ENCODE results near the gene IL17RC. TPM values are rescaled to one million over a fixed set of nuclear protein-coding genes. Genes with fewer than 3 reads are reported as not detected.

IL17RC gene
- total RNA-seq, 1 donor from 2014 or later = 20.1 TPM

DNA sequence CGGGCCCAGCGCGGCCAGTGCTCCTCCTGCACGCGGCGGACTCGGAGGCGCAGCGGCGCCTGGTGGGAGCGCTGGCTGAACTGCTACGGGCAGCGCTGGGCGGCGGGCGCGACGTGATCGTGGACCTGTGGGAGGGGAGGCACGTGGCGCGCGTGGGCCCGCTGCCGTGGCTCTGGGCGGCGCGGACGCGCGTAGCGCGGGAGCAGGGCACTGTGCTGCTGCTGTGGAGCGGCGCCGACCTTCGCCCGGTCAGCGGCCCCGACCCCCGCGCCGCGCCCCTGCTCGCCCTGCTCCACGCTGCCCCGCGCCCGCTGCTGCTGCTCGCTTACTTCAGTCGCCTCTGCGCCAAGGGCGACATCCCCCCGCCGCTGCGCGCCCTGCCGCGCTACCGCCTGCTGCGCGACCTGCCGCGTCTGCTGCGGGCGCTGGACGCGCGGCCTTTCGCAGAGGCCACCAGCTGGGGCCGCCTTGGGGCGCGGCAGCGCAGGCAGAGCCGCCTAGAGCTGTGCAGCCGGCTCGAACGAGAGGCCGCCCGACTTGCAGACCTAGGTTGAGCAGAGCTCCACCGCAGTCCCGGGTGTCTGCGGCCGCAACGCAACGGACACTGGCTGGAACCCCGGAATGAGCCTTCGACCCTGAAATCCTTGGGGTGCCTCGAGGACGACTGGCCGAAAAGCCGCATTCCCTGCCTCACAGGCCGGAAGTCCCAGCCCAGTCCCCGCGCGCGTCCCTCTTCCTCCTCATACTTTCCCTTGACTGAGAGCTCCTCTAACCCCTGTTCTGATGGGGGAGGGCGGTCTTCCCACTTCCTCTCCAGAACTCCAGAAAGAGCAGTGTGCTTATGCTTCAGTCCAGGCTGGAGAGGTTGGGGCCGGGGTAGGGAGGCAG is 1.4 kb upstream of the IL17RC start:
- H2AFZ ChIP-seq (ENCODE audit: low read depth, low read length) = peak overlapping the region; percentile 92
- peaks cover 10% of the 10 kb centered on the region for H3K36me3 Mint-ChIP-seq (ENCODE audit: low read depth, unreplicated experiment)
- peak overlapping the region; percentile 31 for H3K27ac ChIP-seq (ENCODE audit: low read depth, low read length)
- H3K9me3 ChIP-seq (ENCODE audit: insufficient read depth, low read depth, low read length) = no peaks in the 10 kb centered on the region
- DNase-seq (ENCODE audit: low read depth) (peak; percentile 41), FAIRE-seq (no peak)
- peaks cover 9% of the 10 kb centered on the region for H3K9me3 Mint-ChIP-seq (ENCODE audit: unreplicated experiment)
- TF ChIP-seq EZH2 (IDR thresholded peaks at IDR 0.05; ENCODE audit: insufficient read depth, low read length) = peak; percentile 39
- TF ChIP-seq, protein P1, sequence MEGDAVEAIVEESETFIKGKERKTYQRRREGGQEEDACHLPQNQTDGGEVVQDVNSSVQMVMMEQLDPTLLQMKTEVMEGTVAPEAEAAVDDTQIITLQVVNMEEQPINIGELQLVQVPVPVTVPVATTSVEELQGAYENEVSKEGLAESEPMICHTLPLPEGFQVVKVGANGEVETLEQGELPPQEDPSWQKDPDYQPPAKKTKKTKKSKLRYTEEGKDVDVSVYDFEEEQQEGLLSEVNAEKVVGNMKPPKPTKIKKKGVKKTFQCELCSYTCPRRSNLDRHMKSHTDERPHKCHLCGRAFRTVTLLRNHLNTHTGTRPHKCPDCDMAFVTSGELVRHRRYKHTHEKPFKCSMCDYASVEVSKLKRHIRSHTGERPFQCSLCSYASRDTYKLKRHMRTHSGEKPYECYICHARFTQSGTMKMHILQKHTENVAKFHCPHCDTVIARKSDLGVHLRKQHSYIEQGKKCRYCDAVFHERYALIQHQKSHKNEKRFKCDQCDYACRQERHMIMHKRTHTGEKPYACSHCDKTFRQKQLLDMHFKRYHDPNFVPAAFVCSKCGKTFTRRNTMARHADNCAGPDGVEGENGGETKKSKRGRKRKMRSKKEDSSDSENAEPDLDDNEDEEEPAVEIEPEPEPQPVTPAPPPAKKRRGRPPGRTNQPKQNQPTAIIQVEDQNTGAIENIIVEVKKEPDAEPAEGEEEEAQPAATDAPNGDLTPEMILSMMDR (IDR thresholded peaks at IDR 0.05; ENCODE audit: insufficient read depth, low read depth, low read length) = no peak
- H3K36me3 ChIP-seq (ENCODE audit: insufficient read depth, low read length) = no peaks in the 10 kb centered on the region
- H3K27ac Mint-ChIP-seq (ENCODE audit: unreplicated experiment) = peak overlapping the region; percentile 47
- no peaks in the 10 kb centered on the region for H4K20me1 ChIP-seq (ENCODE audit: insufficient read depth, low read length)
- H3K4me3 ChIP-seq (ENCODE audit: insufficient read depth, low read depth, low read length) = peak overlapping the region; percentile 57
- H3K27me3 Mint-ChIP-seq (ENCODE audit: low read depth, unreplicated experiment) = no peaks in the 10 kb centered on the region
- peaks cover 5% of the 10 kb centered on the region for H3K4me1 Mint-ChIP-seq (ENCODE audit: low read depth, unreplicated experiment)
- peak overlapping the region; percentile 92 for H3K4me2 ChIP-seq (ENCODE audit: low read length)
- peaks cover 29% of the 10 kb centered on the region for H3K4me1 ChIP-seq (ENCODE audit: insufficient read depth, low read length)
- H3K79me2 ChIP-seq (ENCODE audit: insufficient read depth, low read length) = no peaks in the 10 kb centered on the region
- H3K27me3 ChIP-seq (ENCODE audit: insufficient read depth, low read length) = no peaks in the 10 kb centered on the region
- peak overlapping the region; percentile 83 for H3K4me3 Mint-ChIP-seq (ENCODE audit: unreplicated experiment)
- H3K9ac ChIP-seq (ENCODE audit: low read length) = peak overlapping the region; percentile 70

DNA sequence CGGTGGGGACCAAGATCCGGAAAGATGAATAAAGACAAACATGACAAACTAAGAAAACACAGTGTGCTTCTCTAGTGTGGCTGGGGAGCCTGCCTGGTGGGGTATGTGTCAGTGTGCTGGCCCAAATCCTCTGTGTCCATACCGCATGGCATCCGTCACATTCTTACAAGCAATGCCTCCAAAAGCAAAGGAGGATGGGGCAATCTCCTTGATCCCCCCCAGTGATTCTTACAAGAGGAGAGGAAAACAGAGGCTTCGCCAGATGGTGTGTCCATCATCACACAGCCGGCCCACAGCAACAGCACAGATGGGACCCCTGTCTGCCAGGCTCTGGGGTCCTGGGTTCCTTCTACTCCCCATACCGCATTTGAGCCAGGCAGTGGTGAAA is 558 bp upstream of the IL17RC start:
- Mint-ChIP-seq H3K27me3 (ENCODE audit: low read depth, unreplicated experiment) (no peaks in the 10 kb centered on the region), H3K9me3 (ENCODE audit: unreplicated experiment) (peaks cover 9% of the 10 kb centered on the region), H3K36me3 (ENCODE audit: low read depth, unreplicated experiment) (peaks cover 8% of the 10 kb centered on the region), H3K27ac (ENCODE audit: unreplicated experiment) (peak overlapping the region; percentile 53), H3K4me3 (ENCODE audit: unreplicated experiment) (peak overlapping the region; percentile 83), H3K4me1 (ENCODE audit: low read depth, unreplicated experiment) (peaks cover 5% of the 10 kb centered on the region)
- H3K4me2 ChIP-seq (ENCODE audit: low read length) = peak overlapping the region; percentile 83
- peak overlapping the region; percentile 46 for H3K4me3 ChIP-seq (ENCODE audit: insufficient read depth, low read depth, low read length)
- no peak for FAIRE-seq
- no peak for DNase-seq (ENCODE audit: low read depth)
- no peaks in the 10 kb centered on the region for H4K20me1 ChIP-seq (ENCODE audit: insufficient read depth, low read length)
- H3K36me3 ChIP-seq (ENCODE audit: insufficient read depth, low read length) = no peaks in the 10 kb centered on the region
- TF ChIP-seq, protein P1 (IDR thresholded peaks at IDR 0.05; ENCODE audit: insufficient read depth, low read depth, low read length) = no peak
- TF ChIP-seq EZH2 (IDR thresholded peaks at IDR 0.05; ENCODE audit: insufficient read depth, low read length) = no peak
- H2AFZ ChIP-seq (ENCODE audit: low read depth, low read length) = peak overlapping the region; percentile 36
- H3K27me3 ChIP-seq (ENCODE audit: insufficient read depth, low read length) = no peaks in the 10 kb centered on the region
- H3K9me3 ChIP-seq (ENCODE audit: insufficient read depth, low read depth, low read length) = no peaks in the 10 kb centered on the region
- no peaks in the 10 kb centered on the region for H3K79me2 ChIP-seq (ENCODE audit: insufficient read depth, low read length)
- peak overlapping the region; percentile 59 for H3K27ac ChIP-seq (ENCODE audit: low read depth, low read length)
- peak overlapping the region; percentile 64 for H3K9ac ChIP-seq (ENCODE audit: low read length)
- H3K4me1 ChIP-seq (ENCODE audit: insufficient read depth, low read length) = peaks cover 29% of the 10 kb centered on the region

DNA sequence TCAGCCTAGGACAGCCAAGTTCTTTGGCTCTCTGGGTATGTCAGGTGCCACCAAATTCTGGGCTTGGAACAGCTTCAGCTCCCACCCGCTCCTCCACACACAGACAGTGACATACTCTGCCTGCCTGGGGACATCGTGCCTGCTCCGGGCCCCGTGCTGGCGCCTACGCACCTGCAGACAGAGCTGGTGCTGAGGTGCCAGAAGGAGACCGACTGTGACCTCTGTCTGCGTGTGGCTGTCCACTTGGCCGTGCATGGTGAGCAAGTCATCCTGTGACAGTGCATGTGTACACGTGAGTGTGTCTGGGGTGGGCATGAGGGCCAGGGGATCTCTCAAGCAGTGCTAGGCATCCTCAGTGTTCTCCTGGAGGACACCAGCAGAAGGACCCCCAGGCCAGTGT is 922 bp downstream of the IL17RC start:
- Histone ChIP-seq H3K4me1 (ENCODE audit: insufficient read depth, low read length) (peaks cover 23% of the 10 kb centered on the region), H3K36me3 (ENCODE audit: insufficient read depth, low read length) (no peaks in the 10 kb centered on the region), H3K4me2 (ENCODE audit: low read length) (peak overlapping the region; percentile 83), H3K9ac (ENCODE audit: low read length) (peak overlapping the region; percentile 64), H3K79me2 (ENCODE audit: insufficient read depth, low read length) (no peaks in the 10 kb centered on the region), H3K4me3 (ENCODE audit: insufficient read depth, low read depth, low read length) (no peak overlapping the region), H4K20me1 (ENCODE audit: insufficient read depth, low read length) (no peaks in the 10 kb centered on the region), H2AFZ (ENCODE audit: low read depth, low read length) (no peak overlapping the region), H3K27ac (ENCODE audit: low read depth, low read length) (no peak overlapping the region), H3K27me3 (ENCODE audit: insufficient read depth, low read length) (no peaks in the 10 kb centered on the region), H3K9me3 (ENCODE audit: insufficient read depth, low read depth, low read length) (no peaks in the 10 kb centered on the region)
- peak overlapping the region; percentile 70 for H3K4me3 Mint-ChIP-seq (ENCODE audit: unreplicated experiment)
- TF ChIP-seq, protein P1 (IDR thresholded peaks at IDR 0.05; ENCODE audit: insufficient read depth, low read depth, low read length) = no peak
- no peak for FAIRE-seq
- H3K27me3 Mint-ChIP-seq (ENCODE audit: low read depth, unreplicated experiment) = no peaks in the 10 kb centered on the region
- H3K4me1 Mint-ChIP-seq (ENCODE audit: low read depth, unreplicated experiment) = peaks cover 5% of the 10 kb centered on the region
- no peaks in the 10 kb centered on the region for H3K9me3 Mint-ChIP-seq (ENCODE audit: unreplicated experiment)
- DNase-seq (ENCODE audit: low read depth) = no peak
- no peak overlapping the region for H3K27ac Mint-ChIP-seq (ENCODE audit: unreplicated experiment)
- H3K36me3 Mint-ChIP-seq (ENCODE audit: low read depth, unreplicated experiment) = no peaks in the 10 kb centered on the region
